HG03457 (cell line): ENCODE data around the gene WNT16.

Experiments
- ATAC-seq: cut with Tn5 transposase; IDR thresholded peaks from one replicate; pipeline ENCODE4 v1.9.1; 2021; ENCODE audit warnings: moderate number of reproducible peaks; ENCODE audit not compliant: unreplicated experiment

The WNT16 gene

DNA sequence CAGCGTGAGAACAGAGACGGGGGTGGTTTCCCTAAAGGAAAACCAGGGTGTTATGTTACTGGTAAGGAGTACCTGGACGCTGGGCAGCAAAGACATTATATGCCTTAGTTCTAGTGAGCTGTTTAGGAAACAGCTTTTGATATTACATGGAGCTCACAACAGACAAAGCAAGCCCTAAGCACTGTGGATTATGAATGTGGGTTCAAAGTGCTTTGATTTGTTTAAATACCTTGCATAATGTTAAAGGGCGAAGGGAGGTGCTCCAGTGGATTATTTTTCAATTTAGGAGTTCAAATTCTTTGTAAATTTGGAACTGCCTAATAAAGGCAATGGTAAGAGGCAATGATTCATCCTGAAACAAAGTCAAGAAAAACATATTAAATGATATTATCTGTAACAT is 13.8 kb downstream of the WNT16 start:
- ATAC-seq, result no peak

DNA sequence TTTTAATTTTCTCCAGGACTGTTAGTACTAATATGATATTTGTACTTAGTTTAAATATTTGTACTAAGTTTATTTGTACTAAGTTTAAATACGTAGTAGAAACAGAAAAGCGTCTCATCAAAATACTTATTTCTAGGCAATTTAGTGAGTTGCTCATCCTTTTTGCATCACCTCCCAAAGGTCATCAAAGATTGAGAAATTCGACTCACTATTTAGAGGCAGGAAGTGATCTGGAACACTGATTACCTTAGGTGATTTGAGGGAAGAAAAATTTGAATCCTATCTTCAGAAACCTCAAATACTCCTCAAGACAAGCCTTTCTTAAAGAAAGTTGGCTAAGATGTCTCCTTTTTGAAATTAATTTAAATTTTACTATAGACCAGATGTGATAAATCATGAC is 14.5 kb downstream of the WNT16 start:
- no peak for ATAC-seq

DNA sequence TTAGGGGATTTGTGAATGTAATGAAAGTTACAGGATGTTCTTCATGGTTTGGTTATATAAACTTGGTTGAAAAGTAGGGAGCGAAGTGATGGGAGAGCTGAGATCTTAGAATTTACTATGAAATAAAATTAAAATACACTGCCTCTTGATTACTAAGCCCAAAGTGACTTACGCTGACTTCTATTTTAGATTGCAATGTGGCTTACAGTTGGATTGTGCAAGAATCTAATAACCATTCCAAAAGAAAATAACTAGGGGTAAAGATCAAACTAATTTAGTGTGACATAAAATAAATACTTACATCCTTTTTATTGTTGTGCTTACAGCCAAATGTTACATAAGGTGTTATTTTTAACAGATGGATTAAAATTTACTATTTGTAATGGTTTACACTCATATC is 15.3 kb downstream of the WNT16 start:
- no peak for ATAC-seq

- ATAC-seq, result no peak
Measured at GRCh38 chr7:121344497-121344896, 15.7 kb downstream of the WNT16 start.

GRCh38 chr7:121351682-121352081 is 22.9 kb downstream of the WNT16 start:
- no peak for ATAC-seq

GRCh38 chr7:121352323-121352722 is 23.5 kb downstream of the WNT16 start:
- no peak for ATAC-seq

- no peak for ATAC-seq
Measured at GRCh38 chr7:121355574-121355973, 26.8 kb downstream of the WNT16 start.

DNA sequence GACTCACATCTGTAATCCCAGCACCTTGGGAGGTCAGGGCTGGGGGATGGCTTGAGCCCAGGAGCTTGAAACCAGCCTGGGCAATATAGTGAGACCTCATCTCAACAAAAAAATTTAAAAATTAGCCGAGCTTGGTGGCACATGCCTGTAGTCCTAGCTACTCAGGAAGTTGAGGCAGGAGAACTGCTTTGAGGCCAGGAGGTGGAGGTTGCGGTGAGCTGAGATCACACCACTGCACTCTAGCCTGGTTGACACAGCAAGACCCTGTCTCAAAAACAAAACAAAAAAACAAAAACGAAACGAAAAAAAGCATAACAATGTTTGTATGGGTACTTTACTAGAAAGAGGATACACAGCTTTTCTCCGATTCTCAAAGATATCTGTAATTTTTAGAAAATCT is 31.8 kb downstream of the WNT16 start:
- ATAC-seq, result no peak

DNA sequence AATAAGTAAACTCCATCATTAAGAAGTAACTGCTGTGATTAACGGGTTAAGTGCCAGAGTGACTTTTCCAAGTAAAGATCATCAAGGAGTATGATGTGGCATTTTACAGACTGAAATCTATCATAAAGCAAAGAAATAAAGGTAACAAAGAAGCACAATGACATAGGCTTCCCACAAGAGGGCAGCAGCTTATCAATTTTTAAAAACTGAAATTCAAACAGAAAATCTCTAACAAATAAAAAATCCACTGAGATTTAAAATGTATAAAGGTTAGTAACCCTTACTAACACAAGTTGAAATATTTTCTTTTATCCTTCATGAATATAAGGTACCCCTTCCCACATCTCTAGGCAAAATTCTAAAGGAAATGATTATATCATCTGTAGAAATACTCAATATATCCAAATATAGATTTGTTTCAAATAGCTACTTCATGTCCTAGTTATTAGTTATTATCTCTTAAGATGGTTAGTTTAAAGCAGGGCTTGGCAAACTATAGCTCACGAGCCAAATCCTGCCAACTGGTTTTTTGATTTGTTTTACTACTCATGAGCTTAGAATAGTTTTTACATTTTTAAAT is 38.1 kb downstream of the WNT16 start:
- ATAC-seq, result no peak

GRCh38 chr7:121369462-121369861 is 40.7 kb downstream of the WNT16 start:
- ATAC-seq, result peak; percentile 40

DNA sequence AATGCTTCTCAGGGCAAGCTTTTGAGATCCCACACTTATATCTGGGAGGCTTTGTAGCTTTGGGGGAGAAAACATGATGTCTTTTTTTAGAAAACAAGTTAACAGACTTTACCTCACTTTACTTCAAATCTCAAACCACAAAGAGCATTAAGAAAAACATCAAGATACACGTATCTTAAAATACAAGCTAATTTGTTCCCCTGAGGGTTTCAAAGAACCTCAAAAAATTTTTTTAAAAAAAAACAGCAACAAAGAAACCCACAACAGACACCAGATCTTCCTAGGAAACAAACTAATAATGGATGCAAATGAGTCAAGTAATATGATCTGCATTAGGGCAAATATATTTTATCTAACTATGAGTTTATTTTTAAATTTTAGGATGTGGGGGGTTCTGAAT is 42.6 kb downstream of the WNT16 start:
- ATAC-seq, result no peak

DNA sequence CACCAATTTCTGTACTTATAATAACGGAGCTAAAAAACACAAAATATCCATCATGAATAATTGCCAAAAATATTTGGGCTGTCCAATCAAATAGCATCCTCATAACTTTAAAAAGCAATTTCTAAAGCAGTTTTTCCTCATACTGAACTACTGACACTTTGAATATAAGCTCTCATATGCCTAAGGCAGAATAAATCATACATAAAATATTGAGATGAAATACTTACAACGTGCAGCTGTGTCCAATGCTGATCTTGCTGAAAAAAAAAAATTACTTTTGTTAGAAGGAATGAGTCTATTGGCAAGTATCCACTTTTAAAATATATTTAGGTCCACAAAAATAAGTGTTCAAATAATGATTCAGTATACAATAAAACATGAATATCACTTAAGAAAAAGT is 43.1 kb downstream of the WNT16 start:
- ATAC-seq, result no peak

DNA sequence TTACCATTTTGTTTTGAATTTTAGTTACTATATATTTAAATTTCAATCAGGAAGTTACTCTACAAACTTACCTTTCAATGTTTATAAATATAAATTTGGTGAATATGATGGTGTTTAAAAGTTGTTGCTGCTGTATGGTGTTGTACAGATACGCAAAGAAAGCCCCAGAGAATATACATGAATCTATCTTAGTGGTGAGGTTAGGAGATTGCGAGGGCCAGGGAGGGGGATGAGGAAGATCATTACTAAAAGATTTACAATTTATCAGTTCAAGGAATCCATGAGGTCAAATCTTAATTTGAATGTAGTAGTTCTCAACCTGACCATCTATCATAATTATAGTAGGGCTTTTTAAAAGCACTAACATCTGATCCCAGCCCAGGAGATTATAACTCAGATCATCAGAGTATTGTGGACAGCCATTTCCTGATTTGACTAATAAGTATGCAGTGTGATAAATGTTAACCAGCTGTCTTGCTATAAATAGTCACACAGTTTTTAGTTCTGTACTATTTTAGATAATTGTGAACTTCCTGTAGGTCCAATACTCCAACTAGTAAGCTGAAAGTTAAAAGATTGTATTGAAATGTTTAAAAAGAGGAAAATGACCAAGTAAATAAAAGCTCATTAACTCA is 43.7 kb downstream of the WNT16 start:
- ATAC-seq, result peak; percentile 90

DNA sequence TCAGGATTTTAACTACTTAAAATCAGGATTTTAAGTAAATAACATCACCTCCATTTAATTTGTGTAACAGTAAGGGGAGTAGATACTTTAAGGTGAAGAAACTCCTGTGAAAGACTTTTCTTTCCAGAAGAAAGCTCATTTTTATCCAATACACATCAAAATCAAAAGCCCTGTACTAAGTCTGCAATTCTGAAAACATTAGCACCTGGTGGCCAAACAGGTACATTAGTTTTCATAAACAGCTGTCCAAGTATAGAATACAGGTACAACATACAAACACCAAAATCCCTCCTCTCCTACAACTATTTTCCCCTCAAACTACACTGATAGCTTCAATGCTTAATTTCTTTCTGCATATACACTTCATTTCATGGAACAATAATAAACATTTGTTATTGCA is 44.4 kb downstream of the WNT16 start:
- ATAC-seq, result no peak

DNA sequence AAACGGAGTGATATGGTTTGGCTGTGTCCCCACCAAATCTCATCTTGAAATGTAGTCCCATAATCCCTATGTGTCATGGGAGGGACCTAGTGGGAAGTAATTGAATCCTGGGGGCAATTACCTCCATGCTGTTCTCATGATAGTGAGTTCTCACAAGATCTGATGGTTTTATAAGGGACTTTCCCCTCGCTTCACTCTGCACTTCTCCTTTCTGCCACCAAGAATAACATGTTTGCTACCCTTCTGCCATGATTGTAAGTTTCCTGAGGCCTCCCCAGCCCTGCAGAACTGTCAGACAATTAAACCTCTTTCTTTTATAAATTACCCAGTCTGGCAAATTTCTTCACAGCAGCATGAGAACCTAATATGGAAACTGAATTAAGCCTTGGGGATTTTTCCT is 48.2 kb downstream of the WNT16 start:
- no peak for ATAC-seq

DNA sequence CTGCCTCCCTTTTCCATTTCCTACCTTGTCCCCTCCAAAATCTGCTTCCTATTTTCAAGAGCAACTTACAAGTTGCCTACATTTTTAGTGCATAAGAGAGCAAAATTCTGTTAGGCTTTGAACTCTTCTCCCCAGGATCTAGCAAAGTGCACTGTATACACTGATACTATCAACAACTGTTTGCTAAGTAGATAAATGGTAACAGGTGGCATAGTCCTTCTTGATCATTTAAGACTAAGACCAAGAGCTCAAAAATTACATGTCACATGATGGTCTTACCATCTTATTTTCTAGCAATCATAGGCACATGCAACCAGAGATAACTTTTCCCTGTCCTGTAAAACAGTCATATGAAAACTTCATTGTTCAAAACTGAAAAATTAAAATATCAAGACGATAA is 51.1 kb downstream of the WNT16 start:
- ATAC-seq, result no peak

DNA sequence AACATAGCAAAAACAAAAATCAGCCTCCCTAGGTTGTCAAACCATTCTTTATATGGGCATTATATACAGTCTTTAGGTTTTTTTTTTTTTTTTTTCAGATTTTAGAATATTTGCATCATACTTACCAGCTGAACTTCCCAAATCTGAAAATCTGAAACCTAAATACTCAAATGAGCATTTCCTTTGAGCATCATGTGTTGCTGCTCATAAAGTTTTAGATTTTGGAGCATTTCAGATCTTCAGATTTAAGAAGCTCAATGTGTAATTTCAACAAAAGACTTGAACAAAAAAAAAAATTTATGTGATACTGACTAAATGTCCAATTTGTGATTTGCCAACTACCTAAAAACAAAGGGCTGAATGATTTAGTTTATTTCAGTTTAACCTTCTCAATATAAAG is 53.7 kb downstream of the WNT16 start:
- no peak for ATAC-seq

- no peak for ATAC-seq
Measured at GRCh38 chr7:121383235-121383910, 54.6 kb downstream of the WNT16 start.

DNA sequence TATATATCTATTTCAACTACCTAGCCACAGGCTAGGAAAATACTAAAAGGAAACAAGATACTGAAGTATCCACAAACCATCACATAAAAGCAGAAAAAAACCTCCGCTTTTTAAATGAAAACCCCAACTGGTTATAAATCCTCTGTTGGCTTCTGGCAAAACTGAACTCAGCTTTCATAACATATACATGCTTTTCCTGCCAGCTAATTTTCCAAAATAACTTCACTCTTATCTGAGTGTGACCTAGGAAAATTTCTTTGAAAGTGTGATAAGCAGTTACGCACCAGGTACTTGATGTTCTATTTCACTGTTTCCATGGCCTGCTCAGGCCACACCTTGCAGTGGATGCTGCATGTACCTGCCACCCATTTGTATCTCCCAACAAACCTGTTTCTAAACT is 55.5 kb downstream of the WNT16 start:
- ATAC-seq, result no peak

- no peak for ATAC-seq
Measured at GRCh38 chr7:121385056-121385799, 56.4 kb downstream of the WNT16 start.

DNA sequence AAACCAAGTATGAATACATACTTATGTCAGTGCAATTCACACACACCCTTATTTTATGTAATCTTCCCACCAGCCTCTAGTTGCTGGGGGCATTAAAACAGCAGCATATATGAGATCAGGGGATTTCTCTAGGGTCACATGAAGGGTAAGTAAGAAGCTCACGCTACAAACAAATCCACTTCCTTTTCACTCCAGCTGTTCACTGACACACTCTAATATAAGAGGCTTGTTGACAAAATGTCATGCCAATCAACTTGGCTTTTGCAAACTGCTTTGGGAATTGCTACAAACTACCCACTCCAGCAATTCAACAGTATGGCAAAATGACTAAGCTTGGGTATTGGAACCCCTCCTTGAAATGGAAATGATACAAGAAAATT is 57.0 kb downstream of the WNT16 start:
- ATAC-seq, result peak; percentile 98

DNA sequence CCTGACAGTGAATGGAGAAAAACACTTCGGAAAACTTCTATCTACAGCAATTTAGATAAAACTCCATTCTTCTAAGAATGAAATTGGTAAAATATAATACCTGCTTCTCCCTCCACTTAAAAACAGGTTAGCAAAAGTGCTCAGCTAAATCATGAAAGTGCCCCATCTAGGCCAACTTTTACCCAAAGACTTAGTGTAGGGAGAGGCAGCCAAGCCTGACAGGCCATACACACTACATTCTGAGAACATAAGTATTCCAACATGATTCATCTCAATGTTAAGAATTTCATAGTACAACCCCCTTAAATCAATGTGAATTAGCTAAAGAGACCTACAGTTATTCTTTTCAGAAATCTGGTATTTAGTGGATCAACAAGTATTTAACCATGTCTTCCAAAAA is 60.1 kb downstream of the WNT16 start:
- ATAC-seq, result no peak
